KOPT-K1 (cell line): ENCODE measurements around the gene SLC25A14.

Experiments used
- H3K27ac ChIP-seq: fragments of 200-600 bp; sonication (generic); 2 replicates; pipeline ENCODE4 v1.5.1; 2016; ENCODE audit warnings: antibody characterized with exemption, mild to moderate bottlenecking, low read depth, low read length; ENCODE audit not compliant: poor library complexity, severe bottlenecking
- H3K36me3 ChIP-seq: fragments of 200-600 bp; sonication (generic); 2 replicates; pipeline ENCODE4 v1.5.1; 2017; ENCODE audit warnings: antibody characterized with exemption, mild to moderate bottlenecking, low read length, moderate library complexity; ENCODE audit not compliant: insufficient read depth
- H3K9me3 ChIP-seq: fragments of 200-600 bp; sonication (generic); 2 replicates; pipeline ENCODE4 v1.5.1; 2017; ENCODE audit warnings: antibody characterized with exemption, low read length, mild to moderate bottlenecking; ENCODE audit not compliant: insufficient read depth, poor library complexity, severe bottlenecking

Gene SLC25A14

GRCh38 chrX:130414800-130415199 lies 75.1 kb downstream of the SLC25A14 start:
- H3K36me3 ChIP-seq = peaks cover 42% of the 10 kb centered on the region
- H3K9me3 ChIP-seq = no peaks in the 10 kb centered on the region
- H3K27ac ChIP-seq = peak overlapping the region; percentile 95

- peak overlapping the region; percentile 95 for H3K27ac ChIP-seq
- H3K9me3 ChIP-seq = no peaks in the 10 kb centered on the region
- peaks cover 38% of the 10 kb centered on the region for H3K36me3 ChIP-seq
Measured at GRCh38 chrX:130415201-130415600, 75.5 kb downstream of the SLC25A14 start.

- Histone ChIP-seq H3K9me3 (no peaks in the 10 kb centered on the region), H3K27ac (peak overlapping the region; percentile 95), H3K36me3 (peaks cover 22% of the 10 kb centered on the region)
Measured at GRCh38 chrX:130416785-130417184, 77.1 kb downstream of the SLC25A14 start.

- Histone ChIP-seq H3K27ac (peak overlapping the region; percentile 95), H3K9me3 (no peaks in the 10 kb centered on the region), H3K36me3 (peaks cover 11% of the 10 kb centered on the region)
Measured at GRCh38 chrX:130418066-130418465, 78.3 kb downstream of the SLC25A14 start.

- peaks cover 6% of the 10 kb centered on the region for H3K36me3 ChIP-seq
- H3K27ac ChIP-seq = peak overlapping the region; percentile 95
- H3K9me3 ChIP-seq = no peaks in the 10 kb centered on the region
Measured at GRCh38 chrX:130418740-130419139, 79.0 kb downstream of the SLC25A14 start.

GRCh38 chrX:130419263-130419662 lies 79.5 kb downstream of the SLC25A14 start:
- Histone ChIP-seq H3K36me3 (peaks cover 1% of the 10 kb centered on the region; the same call in 1 of the 2 replicates), H3K27ac (peak overlapping the region; percentile 95), H3K9me3 (no peaks in the 10 kb centered on the region)
